GM20431 (cell line): ENCODE results near the gene PRKD1.
"Not testable (repeated sequence)": the region's sequence is repeated elsewhere in the genome, so short reads cannot be mapped to it uniquely, and the experiment has no call there.

Experiments used
- in situ Hi-C: fragments of 300-500 bp; cut with MseI, MboI; formaldehyde crosslinking; loops from one replicate; pipeline ENCODE4 v1.15.0; 2020; ENCODE audit warnings: low sequenced_read_pairs; ENCODE audit not compliant: unreplicated experiment

Gene PRKD1

GRCh38 chr14:29905543-29905942 is 22.1 kb downstream of the PRKD1 start:
- in situ Hi-C loops = no loop called here

GRCh38 chr14:29900609-29901350 is 26.9 kb downstream of the PRKD1 start:
- in situ Hi-C loops = no loop called here

- in situ Hi-C loops = no loop called here
These were observed 29.2 kb downstream of the PRKD1 start for GRCh38 chr14:29898470-29898869.

GRCh38 chr14:29897181-29897580 is 30.5 kb downstream of the PRKD1 start:
- in situ Hi-C loops = no loop called here

- in situ Hi-C loops = no loop called here
These were observed 31.3 kb downstream of the PRKD1 start for GRCh38 chr14:29896354-29896821.

GRCh38 chr14:29895591-29896083 is 32.0 kb downstream of the PRKD1 start:
- in situ Hi-C loops = no loop called here

GRCh38 chr14:29893989-29894388 is 33.7 kb downstream of the PRKD1 start:
- in situ Hi-C loops = no loop called here

- in situ Hi-C loops = no loop called here
These were observed 35.3 kb downstream of the PRKD1 start for GRCh38 chr14:29892327-29892726.

GRCh38 chr14:29885988-29886387 is 41.7 kb downstream of the PRKD1 start:
- in situ Hi-C loops = no loop called here

GRCh38 chr14:29868000-29868399 is 59.6 kb downstream of the PRKD1 start:
- in situ Hi-C loops = no loop called here

- in situ Hi-C loops = no loop called here
These were observed 62.3 kb downstream of the PRKD1 start for GRCh38 chr14:29865299-29865698.

- in situ Hi-C loops = no loop called here
These were observed 65.7 kb downstream of the PRKD1 start for GRCh38 chr14:29861996-29862395.

- in situ Hi-C loops = no loop called here
These were observed 69.3 kb downstream of the PRKD1 start for GRCh38 chr14:29858299-29858698.

GRCh38 chr14:29857551-29857950 is 70.1 kb downstream of the PRKD1 start:
- in situ Hi-C loops = no loop called here

- in situ Hi-C loops = no loop called here
These were observed 71.1 kb downstream of the PRKD1 start for GRCh38 chr14:29856516-29856915.

- in situ Hi-C loops = not testable (repeated sequence)
These were observed 74.0 kb downstream of the PRKD1 start for GRCh38 chr14:29853691-29854090.

- in situ Hi-C loops = no loop called here
These were observed 74.4 kb downstream of the PRKD1 start for GRCh38 chr14:29853272-29853671.

- in situ Hi-C loops = no loop called here
These were observed 76.2 kb downstream of the PRKD1 start for GRCh38 chr14:29851397-29851796.

- in situ Hi-C loops = no loop called here
These were observed 80.6 kb downstream of the PRKD1 start for GRCh38 chr14:29847056-29847380.

- in situ Hi-C loops = no loop called here
These were observed 81.2 kb downstream of the PRKD1 start for GRCh38 chr14:29846339-29847055.

- in situ Hi-C loops = no loop called here
These were observed 83.7 kb downstream of the PRKD1 start for GRCh38 chr14:29843981-29844380.
